OCI-LY1 (cell line): ENCODE data around the gene IFITM5.
"Not testable (repeated sequence)": the region's sequence is repeated elsewhere in the genome, so short reads cannot be mapped to it uniquely, and the experiment has no call there.

Source experiments
- CTCF ChIP-seq: fragments of 200-600 bp; sonication (generic), shearing (Covaris generic); IDR thresholded peaks from 2 replicates; pipeline ENCODE4 v1.5.1; 2017; ENCODE audit warnings: mild to moderate bottlenecking, antibody characterized with exemption, low read length, moderate library complexity, mixed read lengths
- EZH2 ChIP-seq: fragments of 200-600 bp; sonication (generic), shearing (Covaris generic); IDR thresholded peaks from 2 replicates; pipeline ENCODE4 v1.8.0; 2017; ENCODE audit warnings: borderline replicate concordance, mixed run types, mild to moderate bottlenecking, antibody characterized with exemption, low read length, moderate library complexity, mixed read lengths

DNA sequence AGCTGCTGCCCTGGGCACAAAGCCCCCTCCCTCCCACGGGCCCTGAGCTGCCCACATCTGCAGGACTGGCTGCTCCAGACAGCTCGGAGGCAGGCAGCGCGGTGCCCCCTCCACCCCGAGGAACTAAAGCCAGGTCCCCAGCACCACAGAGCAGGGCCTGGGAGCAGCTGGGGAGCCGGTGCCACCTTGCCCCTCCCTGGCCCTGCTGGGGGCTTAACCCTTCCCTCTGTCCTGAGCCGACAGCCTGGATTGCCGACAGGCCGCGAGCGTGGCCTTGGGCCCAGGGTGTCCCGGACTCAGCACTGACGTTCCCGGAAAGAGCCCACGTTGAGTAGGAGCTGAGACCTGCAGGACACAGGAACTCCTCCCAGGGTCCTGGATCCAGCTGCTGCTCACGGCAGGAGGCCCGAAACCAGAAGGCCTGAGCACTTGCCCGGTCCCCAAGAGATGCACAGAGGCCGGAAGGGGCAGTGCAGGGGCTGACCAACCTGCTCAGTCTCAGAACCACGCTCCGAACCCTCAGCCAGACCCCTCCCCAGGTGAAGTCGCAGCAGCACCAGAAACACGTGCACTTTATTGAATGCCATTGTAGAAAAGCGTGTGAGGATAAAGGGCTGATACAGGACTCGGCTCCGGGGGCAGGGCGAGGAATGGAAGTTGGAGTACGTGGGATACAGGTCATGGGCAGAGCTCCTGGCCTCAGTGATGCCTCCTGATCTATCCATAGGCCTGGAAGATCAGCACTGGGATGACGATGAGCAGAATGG, 20.0 kb upstream of the IFITM5 start:
- TF ChIP-seq CTCF, EZH2: not testable (repeated sequence)
